ENCODE measurements around the gene MCM3.

The MCM3 gene

DNA sequence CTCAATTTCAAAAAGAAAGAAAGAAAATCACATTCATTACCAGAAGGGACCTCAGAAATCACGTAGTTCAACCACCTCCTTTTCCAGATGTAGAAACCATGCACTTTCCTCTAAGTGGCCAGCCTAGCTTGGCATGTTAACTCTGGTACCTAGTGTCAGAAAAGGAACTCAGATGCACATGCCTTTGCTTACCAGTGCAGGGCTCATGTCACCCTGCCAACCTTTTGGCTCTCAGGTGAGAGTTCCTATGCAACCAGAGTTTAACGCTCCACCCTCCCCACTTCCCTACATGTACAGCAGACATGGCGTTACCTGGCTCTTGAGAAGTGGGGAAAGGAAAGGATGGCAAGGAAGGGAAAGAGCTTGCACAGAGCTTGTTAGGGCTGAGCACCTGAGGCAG, 23.9 kb downstream of the MCM3 start:
- intact Hi-C loops (cut with DNase I; ENCODE audit: low total_unique reads), result no loop called here
- Histone ChIP-seq H3K4me1 (no peaks in the 10 kb centered on the region), H3K27me3 (peaks cover 0 to 3% of the 10 kb centered on the region in 2 donors), H3K36me3 (peaks cover 0 to 31% (median 21%) of the 10 kb centered on the region in 3 donors), H3K27ac (no peak overlapping the region), H3K4me3 (no peak overlapping the region), H3K9me3 (no peaks in the 10 kb centered on the region)
- DNase-seq, result no peak
- TF ChIP-seq, protein P1, sequence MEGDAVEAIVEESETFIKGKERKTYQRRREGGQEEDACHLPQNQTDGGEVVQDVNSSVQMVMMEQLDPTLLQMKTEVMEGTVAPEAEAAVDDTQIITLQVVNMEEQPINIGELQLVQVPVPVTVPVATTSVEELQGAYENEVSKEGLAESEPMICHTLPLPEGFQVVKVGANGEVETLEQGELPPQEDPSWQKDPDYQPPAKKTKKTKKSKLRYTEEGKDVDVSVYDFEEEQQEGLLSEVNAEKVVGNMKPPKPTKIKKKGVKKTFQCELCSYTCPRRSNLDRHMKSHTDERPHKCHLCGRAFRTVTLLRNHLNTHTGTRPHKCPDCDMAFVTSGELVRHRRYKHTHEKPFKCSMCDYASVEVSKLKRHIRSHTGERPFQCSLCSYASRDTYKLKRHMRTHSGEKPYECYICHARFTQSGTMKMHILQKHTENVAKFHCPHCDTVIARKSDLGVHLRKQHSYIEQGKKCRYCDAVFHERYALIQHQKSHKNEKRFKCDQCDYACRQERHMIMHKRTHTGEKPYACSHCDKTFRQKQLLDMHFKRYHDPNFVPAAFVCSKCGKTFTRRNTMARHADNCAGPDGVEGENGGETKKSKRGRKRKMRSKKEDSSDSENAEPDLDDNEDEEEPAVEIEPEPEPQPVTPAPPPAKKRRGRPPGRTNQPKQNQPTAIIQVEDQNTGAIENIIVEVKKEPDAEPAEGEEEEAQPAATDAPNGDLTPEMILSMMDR (IDR thresholded peaks at IDR 0.05), result no peak

DNA sequence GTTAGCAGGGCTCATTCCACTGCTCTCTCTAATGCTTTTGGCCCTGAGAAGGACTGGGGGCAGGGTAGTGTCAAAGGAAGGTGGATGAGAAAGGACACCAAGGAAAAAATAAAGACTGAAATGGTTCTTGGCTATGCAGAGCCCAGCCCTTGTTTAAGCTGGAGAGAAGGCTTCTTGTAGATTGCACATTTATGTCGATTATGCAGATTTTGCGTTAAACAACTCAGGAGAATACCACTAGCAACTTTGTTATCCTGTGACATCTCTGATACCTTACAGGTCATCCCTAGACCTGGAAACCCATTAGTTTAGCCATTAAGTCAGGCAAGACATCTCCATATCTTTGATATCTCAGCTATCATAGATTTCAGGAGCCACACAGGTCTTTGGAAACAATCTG, 29.1 kb downstream of the MCM3 start:
- intact Hi-C loops (cut with DNase I; ENCODE audit: low total_unique reads), result no loop called here
- Histone ChIP-seq H3K9me3 (no peaks in the 10 kb centered on the region), H3K36me3 (no peaks in the 10 kb centered on the region), H3K27ac (no peak overlapping the region), H3K27me3 (peaks cover 0 to 9% of the 10 kb centered on the region in 2 donors), H3K4me1 (no peaks in the 10 kb centered on the region), H3K4me3 (no peak overlapping the region)
- no peak for DNase-seq
- TF ChIP-seq, protein P1 (IDR thresholded peaks at IDR 0.05), result no peak

DNA sequence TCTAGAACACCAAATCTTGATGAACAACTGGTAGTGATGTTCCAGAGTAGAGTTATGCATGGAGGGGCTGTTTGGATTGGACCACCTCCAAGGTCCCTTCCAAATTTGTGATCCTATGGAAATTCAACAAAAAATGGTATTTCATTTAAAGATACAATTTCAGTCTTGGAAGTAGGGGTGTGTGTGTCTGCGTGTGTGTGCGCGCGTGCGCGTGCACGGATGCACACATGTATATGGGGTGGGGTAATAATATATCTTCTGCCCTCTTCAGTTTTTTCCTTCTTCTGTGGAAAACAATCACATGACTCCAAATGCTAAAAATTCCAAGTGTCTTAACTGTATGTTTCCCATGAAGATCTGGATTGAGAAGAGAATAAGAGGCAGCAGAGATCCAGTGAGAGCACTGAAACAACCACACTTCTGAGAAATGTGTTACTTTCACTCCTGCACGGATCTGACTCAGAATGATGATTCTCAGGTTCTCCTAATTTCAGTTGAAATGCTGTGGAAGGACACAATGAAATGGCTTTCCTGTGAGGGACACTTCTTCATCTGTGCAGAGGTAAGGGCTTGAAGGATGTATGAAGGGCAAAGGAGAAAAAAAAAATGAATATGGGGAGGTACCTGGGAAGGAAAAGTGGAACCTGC, 29.7 kb downstream of the MCM3 start:
- DNase-seq, result no peak
- H3K4me1 ChIP-seq, result no peaks in the 10 kb centered on the region
- no peaks in the 10 kb centered on the region for H3K9me3 ChIP-seq
- H3K4me3 ChIP-seq, result no peak overlapping the region
- H3K36me3 ChIP-seq, result no peaks in the 10 kb centered on the region
- peaks cover 0 to 9% of the 10 kb centered on the region in 2 donors for H3K27me3 ChIP-seq
- no peak overlapping the region for H3K27ac ChIP-seq
- TF ChIP-seq, protein P1 (IDR thresholded peaks at IDR 0.05), result no peak
- intact Hi-C loops (cut with DNase I; ENCODE audit: low total_unique reads), result no loop called here

DNA sequence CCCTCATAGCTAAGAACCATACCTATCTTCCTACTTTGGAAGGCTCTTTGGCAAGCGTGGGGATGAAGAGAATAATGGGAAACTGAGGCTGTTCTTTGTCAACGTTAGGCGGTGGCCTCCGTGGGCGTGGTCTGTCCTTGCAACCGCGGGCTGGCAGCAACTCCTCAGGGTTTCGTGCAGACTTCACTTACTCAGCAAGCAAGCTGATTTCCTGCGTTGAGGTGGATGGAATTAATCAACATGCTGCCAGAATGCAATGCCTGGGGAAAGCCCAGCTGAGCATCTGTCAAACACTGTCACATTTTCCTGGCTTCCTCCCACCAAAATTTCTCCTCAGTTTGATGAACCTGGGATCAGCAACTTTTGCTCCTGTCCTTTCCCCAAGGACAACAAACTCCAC, 31.0 kb downstream of the MCM3 start:
- Histone ChIP-seq H3K36me3 (no peaks in the 10 kb centered on the region), H3K27ac (no peak overlapping the region), H3K27me3 (peaks cover 0 to 9% of the 10 kb centered on the region in 2 donors), H3K4me3 (no peak overlapping the region), H3K4me1 (no peaks in the 10 kb centered on the region), H3K9me3 (no peaks in the 10 kb centered on the region)
- DNase-seq, result no peak
- TF ChIP-seq, protein P1 (IDR thresholded peaks at IDR 0.05), result no peak
- intact Hi-C loops (cut with DNase I; ENCODE audit: low total_unique reads), result no loop called here

- intact Hi-C loops (cut with DNase I; ENCODE audit: low total_unique reads), result no loop called here
- H3K27ac ChIP-seq, result no peak overlapping the region
These were observed 33.4 kb downstream of the MCM3 start for GRCh38 chr6:52251113-52251512.

More at GRCh38 chr6:52251113-52251512, 33.4 kb downstream of the MCM3 start:
- no peak overlapping the region for H3K4me3 ChIP-seq
- no peaks in the 10 kb centered on the region for H3K36me3 ChIP-seq
- no peaks in the 10 kb centered on the region for H3K9me3 ChIP-seq
- TF ChIP-seq, protein P1 (IDR thresholded peaks at IDR 0.05), result no peak
- no peaks in the 10 kb centered on the region for H3K4me1 ChIP-seq
- DNase-seq, result no peak
- peaks cover 0 to 9% of the 10 kb centered on the region in 2 donors for H3K27me3 ChIP-seq

Data from tibial artery (tissue), 4 donors.